H1 (cell line): ENCODE measurements around the gene TARDBP. TPM values are rescaled to one million over a fixed set of nuclear protein-coding genes. Genes with fewer than 3 reads are reported as not detected.

Source experiments
- CTCF ChIA-PET: fragments of 300-600 bp; sonication (Branson Sonifier 250); formaldehyde crosslinking; loops from one replicate; lab custom pipeline; 2021; ENCODE audit not compliant: partially characterized antibody; lab: Charles Lee
- POLR2A ChIA-PET: fragments of 300-600 bp; sonication (Branson Sonifier 250); formaldehyde crosslinking; loops from one replicate; lab custom pipeline; 2021; ENCODE audit warnings: inconsistent platforms; ENCODE audit not compliant: partially characterized antibody; lab: Charles Lee
- DNase-seq, 2 experiments: peaks; one replicate each; pipeline versions ENCODE4 v3.0.0 to v3.0.0-alpha.2; 2010 to 2022; ENCODE audit warnings: low spot score in 2 of 2, low read depth in 1 of 2, mixed read lengths in 1 of 2
- FAIRE-seq: peaks from 2 replicates; lab custom pipeline; 2011; peaks lifted over from hg19 to GRCh38; lab: Jason Lieb, UNC
- H2AFZ ChIP-seq: 2 replicates; pipeline ENCODE4 v1.8.1; 2012; ENCODE audit warnings: low read length, inconsistent platforms
- H2AK5ac ChIP-seq: 2 replicates; pipeline ENCODE4 v1.6.1; 2013; ENCODE audit warnings: low read depth, low read length
- H2BK120ac ChIP-seq: replicated peaks from 2 replicates; pipeline ENCODE3; 2013; ENCODE audit warnings: low read depth, low read length, inconsistent platforms
- H2BK12ac ChIP-seq: 2 replicates; pipeline ENCODE4 v1.6.1; 2013; ENCODE audit warnings: low read depth, low read length
- H2BK15ac ChIP-seq: 2 replicates; pipeline ENCODE4 v1.6.1; 2013; ENCODE audit warnings: low read length
- H2BK20ac ChIP-seq: 2 replicates; pipeline ENCODE4 v1.6.1; 2013; ENCODE audit warnings: low read length
- H2BK5ac ChIP-seq: 2 replicates; pipeline ENCODE4 v1.6.1; 2013; ENCODE audit warnings: low read depth, low read length
- H3K14ac ChIP-seq: 2 replicates; pipeline ENCODE4 v1.6.1; 2013; ENCODE audit warnings: inconsistent platforms; ENCODE audit not compliant: insufficient read length
- H3K18ac ChIP-seq: 2 replicates; pipeline ENCODE4 v1.6.1; 2013; ENCODE audit warnings: low read length; ENCODE audit errors: extremely low read depth
- H3K23ac ChIP-seq: 2 replicates; pipeline ENCODE4 v1.6.1; 2013; ENCODE audit warnings: inconsistent platforms; ENCODE audit not compliant: insufficient read length
- H3K23me2 ChIP-seq: 2 replicates; pipeline ENCODE4 v1.6.1; 2013; ENCODE audit warnings: low read depth, low read length
- H3K27ac ChIP-seq: 2 replicates; pipeline ENCODE4 v1.6.1; 2011; ENCODE audit warnings: low read depth, low read length, inconsistent platforms
- H3K27me3 ChIP-seq, 4 experiments: replicated peaks in 1 of 4; 1 replicate in 1 of 4; 2 replicates in 3 of 4; pipeline versions ENCODE4 v1.6.1 to v1.8.1; 2011 to 2013; ENCODE audit warnings: low read length in 3 of 4, mild to moderate bottlenecking in 3 of 4, inconsistent platforms in 2 of 4, mixed read lengths in 2 of 4, moderate library complexity in 1 of 4; ENCODE audit not compliant: control insufficient read depth in 3 of 4, insufficient read depth in 3 of 4; ENCODE audit errors: extremely low read depth in 1 of 4
- H3K36me3 ChIP-seq, 4 experiments: 2 replicates each; pipeline versions ENCODE4 v1.6.1 to v1.8.1; 2011 to 2013; ENCODE audit warnings: mild to moderate bottlenecking in 4 of 4, low read length in 3 of 4, moderate library complexity in 2 of 4, control low read depth in 1 of 4, inconsistent platforms in 1 of 4; ENCODE audit not compliant: insufficient read depth in 4 of 4, control insufficient read depth in 2 of 4
- H3K4ac ChIP-seq: replicated peaks from 2 replicates; pipeline ENCODE3; 2013; ENCODE audit warnings: low read length, low read depth, mixed read lengths, inconsistent platforms; ENCODE audit not compliant: insufficient read length
- H3K4me1 ChIP-seq, 4 experiments: replicated peaks in 1 of 4; 1 replicate in 1 of 4; 2 replicates in 3 of 4; pipeline versions ENCODE4 v1.6.1 to v1.8.1; 2011 to 2013; ENCODE audit warnings: low read length in 3 of 4, inconsistent platforms in 2 of 4, mixed read lengths in 1 of 4; ENCODE audit not compliant: insufficient read depth in 4 of 4, control insufficient read depth in 3 of 4
- H3K4me2 ChIP-seq, 2 experiments: 2 replicates each; pipeline versions ENCODE4 v1.6.1 to v1.8.1; 2011 to 2013; ENCODE audit warnings: low read depth in 2 of 2, low read length in 2 of 2, control low read depth in 1 of 2, inconsistent platforms in 1 of 2, mild to moderate bottlenecking in 1 of 2; ENCODE audit not compliant: insufficient read depth in 1 of 2
- H3K4me3 ChIP-seq, 4 experiments: fragments of 200-600, 300-600 bp in 1 of 4; sonication (generic), shearing (Covaris generic), sonication (Bioruptor Twin) in 1 of 4; 2 replicates each; pipeline versions ENCODE4 v1.5.1 to v1.8.1; 2011 to 2016; ENCODE audit warnings: low read length in 4 of 4, low read depth in 3 of 4, control low read depth in 2 of 4, inconsistent platforms in 2 of 4, mild to moderate bottlenecking in 2 of 4, mixed read lengths in 1 of 4, moderate library complexity in 1 of 4; ENCODE audit not compliant: insufficient read depth in 2 of 4; ENCODE audit errors: extremely low read depth in 1 of 4
- H3K56ac ChIP-seq: replicated peaks from 2 replicates; pipeline ENCODE3; 2013; ENCODE audit warnings: low read depth, mild to moderate bottlenecking, mixed read lengths, low read length, inconsistent platforms; ENCODE audit not compliant: insufficient read length
- H3K79me1 ChIP-seq: 2 replicates; pipeline ENCODE4 v1.6.1; 2013; ENCODE audit warnings: low read depth, low read length, control low read depth
- H3K79me2 ChIP-seq, 2 experiments: 2 replicates each; pipeline versions ENCODE4 v1.6.1 to v1.8.1; 2012 to 2013; ENCODE audit warnings: low read length in 2 of 2, mild to moderate bottlenecking in 2 of 2, inconsistent platforms in 1 of 2; ENCODE audit not compliant: insufficient read depth in 2 of 2, control insufficient read depth in 1 of 2
- H3K9ac ChIP-seq, 4 experiments: replicated peaks in 1 of 4; 1 replicate in 1 of 4; 2 replicates in 3 of 4; pipeline versions ENCODE4 v1.6.1 to v1.8.1; 2011 to 2013; ENCODE audit warnings: low read depth in 3 of 4, low read length in 3 of 4, control low read depth in 2 of 4, mild to moderate bottlenecking in 2 of 4, moderate library complexity in 2 of 4, inconsistent platforms in 1 of 4; ENCODE audit errors: extremely low read depth in 1 of 4
- H3K9me3 ChIP-seq, 2 experiments: 2 replicates each; pipeline versions ENCODE4 v1.6.1 to v1.8.1; 2012 to 2013; ENCODE audit warnings: mild to moderate bottlenecking in 2 of 2, moderate library complexity in 2 of 2, control low read depth in 1 of 2, inconsistent platforms in 1 of 2, low read depth in 1 of 2, low read length in 1 of 2, mixed read lengths in 1 of 2; ENCODE audit not compliant: insufficient read depth in 2 of 2
- H4K20me1 ChIP-seq, 2 experiments: replicated peaks in 1 of 2; 2 replicates each; pipeline versions ENCODE3 to v1.8.1; 2011 to 2013; ENCODE audit warnings: inconsistent platforms in 2 of 2, low read length in 2 of 2, mild to moderate bottlenecking in 1 of 2; ENCODE audit not compliant: insufficient read depth in 2 of 2, control insufficient read depth in 1 of 2
- H4K5ac ChIP-seq: 2 replicates; pipeline ENCODE4 v1.6.1; 2013; ENCODE audit warnings: low read length, low read depth, mixed read lengths, inconsistent platforms; ENCODE audit not compliant: insufficient read length
- H4K8ac ChIP-seq: 2 replicates; pipeline ENCODE4 v1.8.0; 2013; ENCODE audit warnings: mild to moderate bottlenecking, moderate library complexity, low read length, inconsistent platforms; ENCODE audit not compliant: insufficient read depth; ENCODE audit errors: extremely low read depth
- H4K91ac ChIP-seq: replicated peaks from 2 replicates; pipeline ENCODE3; 2013; ENCODE audit warnings: low read length, mixed read lengths, inconsistent platforms; ENCODE audit not compliant: insufficient read length
- ATF3 ChIP-seq: IDR thresholded peaks from 2 replicates; pipeline ENCODE4 v1.6.1; 2011; ENCODE audit warnings: low read depth, mild to moderate bottlenecking, low read length; ENCODE audit not compliant: insufficient read depth
- BACH1 ChIP-seq: IDR thresholded peaks from 2 replicates; pipeline ENCODE4 v1.6.1; 2012; ENCODE audit warnings: low read length, improper control_type of control experiment
- CBX8 ChIP-seq: fragments of 300-800, 300-1000 bp; sonication (generic); IDR thresholded peaks from 2 replicates; pipeline ENCODE4 v1.7.1; 2016; ENCODE audit warnings: low read depth, low read length, borderline replicate concordance
- CEBPB ChIP-seq: IDR thresholded peaks from 2 replicates; pipeline ENCODE4 v1.6.1; 2012; ENCODE audit warnings: low read depth, low read length
- CHD2 ChIP-seq: IDR thresholded peaks from 2 replicates; pipeline ENCODE4 v1.6.1; 2012; ENCODE audit warnings: low read length, improper control_type of control experiment
- E2F6 ChIP-seq: IDR thresholded peaks from 2 replicates; pipeline ENCODE4 v1.6.1; 2012; ENCODE audit warnings: inconsistent platforms
- EGR1 ChIP-seq: IDR thresholded peaks from 2 replicates; pipeline ENCODE4 v1.6.1; 2011; ENCODE audit warnings: low read depth, low read length, borderline replicate concordance
- JUND ChIP-seq: IDR thresholded peaks from 2 replicates; pipeline ENCODE4 v1.6.1; 2011; ENCODE audit warnings: mild to moderate bottlenecking, improper control_type of control experiment, low read length
- RAD21 ChIP-seq, 2 experiments: IDR thresholded peaks in 1 of 2; conservative IDR thresholded peaks in 1 of 2; 2 replicates each; pipeline ENCODE4 v1.6.1; 2011; ENCODE audit warnings: low read depth in 2 of 2, low read length in 2 of 2, improper control_type of control experiment in 1 of 2, inconsistent platforms in 1 of 2, mild to moderate bottlenecking in 1 of 2, moderate library complexity in 1 of 2
- RBBP5 ChIP-seq: IDR thresholded peaks from 2 replicates; pipeline ENCODE4 v1.7.1; 2012; ENCODE audit warnings: low read depth, mild to moderate bottlenecking, inconsistent platforms, low read length, moderate library complexity, borderline replicate concordance
- SUZ12 ChIP-seq: fragments of 200-600 bp; sonication (generic); IDR thresholded peaks from 2 replicates; pipeline ENCODE4 v1.6.1; 2012; ENCODE audit warnings: mild to moderate bottlenecking, inconsistent platforms, low read length, moderate library complexity, mixed read lengths
- TEAD4 ChIP-seq: IDR thresholded peaks from 2 replicates; pipeline ENCODE4 v1.6.1; 2012; ENCODE audit warnings: low read depth, low read length, inconsistent platforms, mixed read lengths
- YY1 ChIP-seq: IDR thresholded peaks from 2 replicates; pipeline ENCODE4 v1.6.1; 2011; ENCODE audit warnings: low read depth, mild to moderate bottlenecking, low read length
- WGBS, 2 experiments: shearing (Covaris generic) in 1 of 2; methylation state at CpG; one replicate each; pipeline versions ENCODE4 v1.1.6 to v1.1.7; 2013 to 2015; ENCODE audit warnings: low lambda C conversion rate in 2 of 2, mixed read lengths in 2 of 2, inconsistent platforms in 1 of 2, low coverage in 1 of 2, missing lambda C conversion rate in 1 of 2; ENCODE audit not compliant: insufficient replicate concordance in 2 of 2, insufficient coverage in 1 of 2, insufficient read length in 1 of 2; ENCODE audit errors: extremely low coverage in 1 of 2, missing lambda C conversion rate in 1 of 2; 5-methylcytosine and 5-hydroxymethylcytosine counted together
- polyA plus RNA-seq, 7 experiments: library from polyadenylated mRNA; depleted of rRNA in 3 of 7; stranded (reverse) in 5 of 7; unstranded in 2 of 7; fragments of >200 nt in 5 of 7; fragments of 200-250 nt in 2 of 7; gene quantifications; 1 replicate in 5 of 7; 2 replicates in 1 of 7; 4 replicates in 1 of 7; pipeline versions ENCODE4 v1.2.1 to v1.2.3, GENCODE V29; 2011 to 2013; ENCODE audit warnings: missing spikeins in 2 of 7, mixed read lengths in 2 of 7
- total RNA-seq: library from RNA; stranded (reverse); fragmentation: NEBNext Ultra II Directional; extraction: Animal tissue kit (Norgen Biotek cat#: 25700); gene quantifications from 2 replicates; pipeline ENCODE4 v1.2.1, GENCODE V29; 2021

TARDBP gene
- total and polyA plus RNA-seq, 2 of the 8 experiments (the other 6 are each of a cell fraction or from before 2014, with no cell fraction given): 144 to 240 TPM

- WGBS, 2 experiments: 96% methylated on average over 18 of the region's 22 CpGs; no CpG with 5 or more reads in 1 of the 2 experiments
- CTCF ChIA-PET: interaction anchor here (0.6 to 14.5 kb wide), 4 partner anchors 12 to 325 kb away, joined by 3 to 168 read pairs (median 4); no protein-coding TSS in a partner anchor
- no peak overlapping the region for H3K56ac ChIP-seq
- H3K14ac ChIP-seq: no peak overlapping the region
- peaks cover 6 to 27% (median 14%) of the 10 kb centered on the region in 4 experiments; a peak in 7 of 8 replicates for H3K36me3 ChIP-seq
- H2AK5ac ChIP-seq: no peak overlapping the region
- H4K91ac ChIP-seq: no peak overlapping the region
- no peak overlapping the region for H3K4me3 ChIP-seq
- DNase-seq (no peak), FAIRE-seq (no peak)
- H4K20me1 ChIP-seq: peaks cover 3 to 9% of the 10 kb centered on the region in 2 experiments
- peaks cover 3% of the 10 kb centered on the region for H3K79me1 ChIP-seq
- no peak overlapping the region for H2BK5ac ChIP-seq
- no peak overlapping the region for H2BK20ac ChIP-seq
- no peak overlapping the region for H3K18ac ChIP-seq
- no peak overlapping the region for H2BK15ac ChIP-seq
- no peaks in the 10 kb centered on the region for H3K9me3 ChIP-seq
- no peak overlapping the region for H3K23ac ChIP-seq
- H2BK120ac ChIP-seq: no peak overlapping the region
- no peak overlapping the region for H4K5ac ChIP-seq
- H3K27ac ChIP-seq: no peak overlapping the region
- no peak overlapping the region for H2BK12ac ChIP-seq
- H3K9ac ChIP-seq: no peak overlapping the region
- peaks cover 0 to 9% of the 10 kb centered on the region in 2 experiments; a peak in 2 of 4 replicates for H3K79me2 ChIP-seq
- H3K4me2 ChIP-seq: no peak overlapping the region
- H2AFZ ChIP-seq: no peak overlapping the region
- peaks cover 0 to 15% (median 10%) of the 10 kb centered on the region in 4 experiments; a peak in 6 of 7 replicates for H3K4me1 ChIP-seq
- POLR2A ChIA-PET: interaction anchor here (2.0 to 5.8 kb wide), 5 partner anchors 8 to 17 kb away, joined by 6 to 44 read pairs (median 18); partner anchors contain the start of gene SRM
- H3K4ac ChIP-seq: no peak overlapping the region
- H3K23me2 ChIP-seq: peaks cover 10% of the 10 kb centered on the region; the same call in 1 of the 2 replicates
- no peaks in the 10 kb centered on the region for H3K27me3 ChIP-seq
- H4K8ac ChIP-seq: no peak overlapping the region
- no peak for TF ChIP-seq RBBP5
- TF ChIP-seq CBX8: no peak
- TF ChIP-seq TEAD4: no peak
- no peak for TF ChIP-seq EGR1
- TF ChIP-seq JUND: no peak
- no peak for TF ChIP-seq BACH1
- TF ChIP-seq RAD21 (IDR thresholded peaks at IDR 0.05 in 1 of 2, conservative IDR thresholded peaks at IDR 0.05 in 1 of 2; ENCODE audit: low read depth in 2 of 2, low read length in 2 of 2): no peak
- no peak for TF ChIP-seq E2F6
- TF ChIP-seq SUZ12: no peak
- no peak for TF ChIP-seq ATF3
- TF ChIP-seq YY1: no peak
- TF ChIP-seq CHD2: no peak
- TF ChIP-seq CEBPB: no peak
Observed at GRCh38 chr1:11054666-11055065, 42.2 kb downstream of the TARDBP start.
